GM23338 (cell line): ENCODE data around the gene TM2D1.

ENCODE experiments used
- CREB1 ChIP-seq: fragments of 250-450 bp; sonication (Bioruptor Pico); IDR thresholded peaks from 2 replicates; pipeline ENCODE4 v1.5.0; 2020; ENCODE audit warnings: low read depth, mild to moderate bottlenecking, moderate library complexity
- POLR2AphosphoS5 ChIP-seq: IDR thresholded peaks from 2 replicates; pipeline ENCODE4 v1.6.1; 2016; ENCODE audit warnings: antibody characterized with exemption, low read depth
- TF ChIP-seq, protein P1 (sequence below), 2 experiments: fragments of 200-600 bp in 1 of 2; sonication (generic) in 1 of 2; conservative IDR thresholded peaks; 2 replicates each; pipeline versions ENCODE4 v1.5.1 to v1.6.1; 2016 to 2017; ENCODE audit warnings: antibody characterized with exemption in 2 of 2, low read depth in 2 of 2, mild to moderate bottlenecking in 2 of 2, moderate library complexity in 1 of 2

- TF ChIP-seq, protein P1, sequence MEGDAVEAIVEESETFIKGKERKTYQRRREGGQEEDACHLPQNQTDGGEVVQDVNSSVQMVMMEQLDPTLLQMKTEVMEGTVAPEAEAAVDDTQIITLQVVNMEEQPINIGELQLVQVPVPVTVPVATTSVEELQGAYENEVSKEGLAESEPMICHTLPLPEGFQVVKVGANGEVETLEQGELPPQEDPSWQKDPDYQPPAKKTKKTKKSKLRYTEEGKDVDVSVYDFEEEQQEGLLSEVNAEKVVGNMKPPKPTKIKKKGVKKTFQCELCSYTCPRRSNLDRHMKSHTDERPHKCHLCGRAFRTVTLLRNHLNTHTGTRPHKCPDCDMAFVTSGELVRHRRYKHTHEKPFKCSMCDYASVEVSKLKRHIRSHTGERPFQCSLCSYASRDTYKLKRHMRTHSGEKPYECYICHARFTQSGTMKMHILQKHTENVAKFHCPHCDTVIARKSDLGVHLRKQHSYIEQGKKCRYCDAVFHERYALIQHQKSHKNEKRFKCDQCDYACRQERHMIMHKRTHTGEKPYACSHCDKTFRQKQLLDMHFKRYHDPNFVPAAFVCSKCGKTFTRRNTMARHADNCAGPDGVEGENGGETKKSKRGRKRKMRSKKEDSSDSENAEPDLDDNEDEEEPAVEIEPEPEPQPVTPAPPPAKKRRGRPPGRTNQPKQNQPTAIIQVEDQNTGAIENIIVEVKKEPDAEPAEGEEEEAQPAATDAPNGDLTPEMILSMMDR (conservative IDR thresholded peaks at IDR 0.05; ENCODE audit: low read depth in 2 of 2) = no peak
- TF ChIP-seq POLR2AphosphoS5 = no peak
- TF ChIP-seq CREB1 (CRISPR knock-in tag) = no peak
Measured at GRCh38 chr1:61740751-61741700, 16.1 kb upstream of the TM2D1 start.
